Activated CD4-positive, alpha-beta memory T cell treated with anti-CD3 and anti-CD28 coated beads for 36 hours (primary cell): Measurements from ENCODE around the gene MED29. TPM values are rescaled to one million over a fixed set of nuclear protein-coding genes. Genes with fewer than 3 reads are reported as not detected.
A peak's percentile ranks its signal among the peaks of the same experiment; 100 is the strongest.

ENCODE experiments used
- CTCF ChIA-PET: fragments of 350-600 bp; sonication (Branson Sonifier 250); formaldehyde crosslinking; loops from one replicate; lab custom pipeline; 2021; ENCODE audit warnings: antibody characterized with exemption, inconsistent platforms; lab: Charles Lee
- POLR2A ChIA-PET: fragments of 350-600 bp; sonication (Branson Sonifier 250); formaldehyde crosslinking; loops from one replicate; lab custom pipeline; 2021; ENCODE audit warnings: antibody characterized with exemption; lab: Charles Lee
- DNase-seq: peaks from one replicate; pipeline ENCODE4 v3.0.0-alpha.2; 2020
- H3K27ac Mint-ChIP-seq: one replicate; pipeline ENCODE4 v1.8.0; 2021; ENCODE audit warnings: mixed read lengths
- H3K27me3 Mint-ChIP-seq: one replicate; pipeline ENCODE4 v1.8.0; 2021; ENCODE audit warnings: mixed read lengths
- H3K36me3 Mint-ChIP-seq: one replicate; pipeline ENCODE4 v1.8.0; 2021; ENCODE audit warnings: mixed read lengths
- H3K4me1 Mint-ChIP-seq: one replicate; pipeline ENCODE4 v1.8.0; 2021; ENCODE audit warnings: low read depth, mixed read lengths
- H3K4me3 Mint-ChIP-seq: one replicate; pipeline ENCODE4 v1.8.0; 2021; ENCODE audit warnings: mild to moderate bottlenecking, mixed read lengths
- H3K9me3 Mint-ChIP-seq: one replicate; pipeline ENCODE4 v1.8.0; 2021; ENCODE audit warnings: mixed read lengths
- intact Hi-C: fragments of 100-400 bp; cut with micrococcal nuclease; formaldehyde crosslinking; loops from one replicate; pipeline ENCODE4 v1.15.1; 2023
- total RNA-seq, 2 experiments: library from RNA; stranded (reverse); gene quantifications; one replicate each; pipeline ENCODE4 v1.2.3, GENCODE V29; 2021

The MED29 gene
- total RNA-seq, 2 experiments from 2014 or later = 22.2 to 26.9 TPM

DNA sequence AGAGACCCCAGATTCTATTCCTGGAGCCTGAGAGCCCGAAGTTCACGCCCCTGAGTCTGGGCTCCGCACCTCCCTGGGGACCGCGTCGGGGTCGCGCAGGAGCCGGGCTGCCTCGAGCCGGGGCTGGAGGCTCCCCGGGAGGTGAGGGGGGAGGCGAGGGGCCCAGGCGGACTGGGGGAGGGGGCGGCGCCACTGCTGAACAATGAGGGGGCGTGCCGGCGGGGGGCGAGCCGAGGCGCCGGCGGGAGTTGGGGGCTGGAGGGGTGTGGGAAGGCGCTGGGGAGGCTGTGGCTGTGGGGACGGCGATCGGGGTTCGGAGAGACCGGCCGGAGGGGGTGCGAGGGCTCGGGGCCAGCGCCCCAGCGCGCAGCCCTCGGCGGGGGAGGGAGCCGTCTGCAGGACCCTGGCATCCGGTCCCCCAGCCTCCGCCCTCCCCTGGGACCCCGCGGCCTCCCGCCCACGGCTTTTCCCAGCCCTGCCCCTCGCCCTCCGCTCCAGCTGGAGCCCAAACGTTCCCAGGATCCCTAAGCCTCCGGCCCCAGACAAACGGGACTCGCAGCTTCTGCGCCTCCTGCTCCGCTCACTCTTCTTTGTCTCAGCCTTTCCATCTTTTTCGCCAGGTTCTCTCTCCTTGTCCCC is 22.2 kb downstream of the MED29 start:
- H3K27ac Mint-ChIP-seq = peak overlapping the region; percentile 88
- ChIA-PET CTCF (interaction anchor here (0.6 to 1.7 kb wide), 2 partner anchors 16 to 117 kb away, joined by 3 to 7 read pairs; no protein-coding TSS in a partner anchor), POLR2A (interaction anchor here (0.6 to 1.6 kb wide), 4 partner anchors 12 to 78 kb away, joined by 3 to 7 read pairs (median 4); partner anchors contain the start of gene RPS16)
- peak; percentile 47 for DNase-seq
- H3K36me3 Mint-ChIP-seq = peaks cover 25% of the 10 kb centered on the region
- H3K9me3 Mint-ChIP-seq = no peaks in the 10 kb centered on the region
- intact Hi-C loops = loop anchor here (5.0 kb wide), 1 partner anchor 201 kb away; no protein-coding TSS in a partner anchor
- peaks cover 3% of the 10 kb centered on the region for H3K27me3 Mint-ChIP-seq
- H3K4me1 Mint-ChIP-seq = peaks cover 34% of the 10 kb centered on the region
- peak overlapping the region; percentile 84 for H3K4me3 Mint-ChIP-seq

DNA sequence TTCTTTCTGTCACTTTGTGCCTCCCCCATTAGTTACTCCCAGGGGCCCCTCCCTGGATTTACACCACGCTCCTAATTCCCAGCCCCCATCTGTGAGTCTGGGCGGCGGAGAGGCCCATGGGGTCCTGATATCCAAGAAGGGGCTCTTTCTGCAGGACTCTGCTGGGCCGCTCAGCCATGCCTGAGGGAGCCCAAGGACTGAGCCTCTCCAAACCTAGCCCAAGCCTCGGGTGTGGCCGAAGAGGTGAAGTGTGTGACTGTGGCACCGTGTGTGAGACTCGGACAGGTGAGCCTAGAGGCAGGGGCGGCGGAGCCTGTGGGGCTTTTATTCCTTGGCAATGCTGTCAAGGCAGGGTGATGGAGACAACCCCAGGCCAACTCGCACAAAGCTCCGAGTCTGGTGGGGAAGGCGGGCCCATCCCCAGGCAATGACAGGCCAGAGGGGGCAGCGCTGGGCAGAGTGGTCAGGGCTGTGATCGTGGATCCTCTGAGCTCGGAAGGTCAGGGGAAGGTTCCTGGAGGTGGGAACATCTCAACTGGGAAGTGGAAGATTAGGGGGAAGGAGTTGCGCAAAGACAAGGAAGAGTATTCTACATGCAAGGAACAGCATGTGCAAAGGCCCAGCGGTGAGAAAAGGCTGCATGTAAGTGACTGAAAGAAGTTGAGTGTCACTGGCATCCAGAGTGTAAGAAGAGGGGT is 22.9 kb downstream of the MED29 start:
- DNase-seq = no peak
- H3K9me3 Mint-ChIP-seq = no peaks in the 10 kb centered on the region
- peaks cover 20% of the 10 kb centered on the region for H3K36me3 Mint-ChIP-seq
- peak overlapping the region; percentile 84 for H3K4me3 Mint-ChIP-seq
- peaks cover 34% of the 10 kb centered on the region for H3K4me1 Mint-ChIP-seq
- H3K27me3 Mint-ChIP-seq = peaks cover 3% of the 10 kb centered on the region
- intact Hi-C loops = loop anchor here (5.0 kb wide), 1 partner anchor 202 kb away; no protein-coding TSS in a partner anchor
- peak overlapping the region; percentile 77 for H3K27ac Mint-ChIP-seq
- ChIA-PET POLR2A (interaction anchor here (0.6 to 1.6 kb wide), 4 partner anchors 12 to 79 kb away, joined by 3 to 7 read pairs (median 4); partner anchors contain the start of gene RPS16), CTCF (interaction anchor here (0.6 to 1.7 kb wide), 4 partner anchors 13 to 116 kb away, joined by 3 to 7 read pairs (median 3); partner anchors contain the start of gene RPS16)

GRCh38 chr19:39415111-39416046 is 24.2 kb downstream of the MED29 start:
- Mint-ChIP-seq H3K27me3 (peaks cover 3% of the 10 kb centered on the region), H3K9me3 (no peaks in the 10 kb centered on the region), H3K4me1 (peaks cover 30% of the 10 kb centered on the region), H3K36me3 (peaks cover 19% of the 10 kb centered on the region), H3K4me3 (no peak overlapping the region), H3K27ac (peak overlapping the region; percentile 23)
- ChIA-PET POLR2A (no interaction called here), CTCF (interaction anchor here (0.6 to 1.7 kb wide), 2 partner anchors 18 to 1671 kb away, joined by 4 to 7 read pairs; no protein-coding TSS in a partner anchor)
- intact Hi-C loops = no loop called here
- DNase-seq = no peak

GRCh38 chr19:39416152-39417120 is 25.3 kb downstream of the MED29 start:
- Mint-ChIP-seq H3K4me3 (no peak overlapping the region), H3K9me3 (no peaks in the 10 kb centered on the region), H3K27ac (no peak overlapping the region), H3K36me3 (peaks cover 21% of the 10 kb centered on the region), H3K4me1 (peaks cover 20% of the 10 kb centered on the region), H3K27me3 (peaks cover 3% of the 10 kb centered on the region)
- ChIA-PET POLR2A (no interaction called here), CTCF (no interaction called here)
- intact Hi-C loops = no loop called here
- no peak for DNase-seq

GRCh38 chr19:39417463-39418181 is 26.4 kb downstream of the MED29 start:
- peak overlapping the region; percentile 4 for H3K27ac Mint-ChIP-seq

DNA sequence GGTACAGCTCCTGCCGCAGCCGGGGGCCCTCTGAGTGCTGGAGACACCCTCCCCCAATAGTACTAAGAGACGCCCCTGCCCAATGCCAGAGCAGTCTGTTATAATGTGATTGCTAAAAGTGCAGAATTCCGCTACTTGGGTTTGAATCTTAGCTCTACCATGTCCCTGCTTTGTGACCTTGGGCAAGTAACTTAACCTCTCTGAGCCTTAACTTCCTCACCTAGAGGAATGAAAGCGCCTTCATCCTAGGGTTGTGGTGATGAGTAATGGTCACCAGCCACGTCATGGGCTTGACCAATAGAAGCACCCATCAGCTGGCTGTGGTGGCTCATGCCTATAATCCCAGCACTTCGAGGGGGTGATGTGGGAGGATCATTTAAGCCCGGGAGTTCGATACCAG is 27.8 kb downstream of the MED29 start:
- no peak overlapping the region for H3K27ac Mint-ChIP-seq
- H3K9me3 Mint-ChIP-seq = no peaks in the 10 kb centered on the region
- intact Hi-C loops = no loop called here
- DNase-seq = no peak
- peaks cover 13% of the 10 kb centered on the region for H3K4me1 Mint-ChIP-seq
- POLR2A ChIA-PET = interaction anchor here (1.3 kb wide), 1 partner anchor 17 kb away, joined by 3 read pairs; the partner anchor contains the start of gene RPS16
- peaks cover 19% of the 10 kb centered on the region for H3K36me3 Mint-ChIP-seq
- H3K27me3 Mint-ChIP-seq = no peaks in the 10 kb centered on the region
- H3K4me3 Mint-ChIP-seq = no peak overlapping the region
- CTCF ChIA-PET = no interaction called here

More at GRCh38 chr19:39417463-39418181, 26.4 kb downstream of the MED29 start:
- ChIA-PET CTCF (no interaction called here), POLR2A (no interaction called here)
- H3K27me3 Mint-ChIP-seq = no peaks in the 10 kb centered on the region
- H3K4me3 Mint-ChIP-seq = no peak overlapping the region
- no peaks in the 10 kb centered on the region for H3K9me3 Mint-ChIP-seq
- peaks cover 17% of the 10 kb centered on the region for H3K4me1 Mint-ChIP-seq
- DNase-seq = no peak
- peaks cover 19% of the 10 kb centered on the region for H3K36me3 Mint-ChIP-seq
- intact Hi-C loops = no loop called here

- H3K4me1 Mint-ChIP-seq = no peaks in the 10 kb centered on the region
- ChIA-PET POLR2A (interaction anchor here (1.3 to 1.4 kb wide), 2 partner anchors 15 to 24 kb away, joined by 4 to 5 read pairs; partner anchors contain the start of genes RPS16 and SUPT5H), CTCF (interaction anchor here (1.3 kb wide), 1 partner anchor 20 kb away, joined by 3 read pairs; no protein-coding TSS in a partner anchor)
- H3K36me3 Mint-ChIP-seq = peaks cover 19% of the 10 kb centered on the region
- intact Hi-C loops = no loop called here
- H3K4me3 Mint-ChIP-seq = no peak overlapping the region
- H3K27me3 Mint-ChIP-seq = no peaks in the 10 kb centered on the region
- H3K27ac Mint-ChIP-seq = no peak overlapping the region
- DNase-seq = no peak
- H3K9me3 Mint-ChIP-seq = no peaks in the 10 kb centered on the region
Measured at GRCh38 chr19:39420769-39421168, 29.6 kb downstream of the MED29 start.

- Mint-ChIP-seq H3K36me3 (peaks cover 19% of the 10 kb centered on the region), H3K27me3 (no peaks in the 10 kb centered on the region), H3K4me3 (no peak overlapping the region), H3K9me3 (no peaks in the 10 kb centered on the region), H3K4me1 (no peaks in the 10 kb centered on the region), H3K27ac (no peak overlapping the region)
- intact Hi-C loops = no loop called here
- ChIA-PET POLR2A (interaction anchor here (1.4 kb wide), 1 partner anchor 14 kb away, joined by 5 read pairs; the partner anchor contains the start of gene RPS16), CTCF (no interaction called here)
- no peak for DNase-seq
Measured at GRCh38 chr19:39422020-39422419, 30.8 kb downstream of the MED29 start.

GRCh38 chr19:39423258-39424086 is 32.3 kb downstream of the MED29 start:
- no peak for DNase-seq
- CTCF ChIA-PET = no interaction called here
- no peaks in the 10 kb centered on the region for H3K4me1 Mint-ChIP-seq
- H3K9me3 Mint-ChIP-seq = no peaks in the 10 kb centered on the region
- no peak overlapping the region for H3K27ac Mint-ChIP-seq
- H3K4me3 Mint-ChIP-seq = no peak overlapping the region
- POLR2A ChIA-PET = interaction anchor here (1.2 kb wide), 1 partner anchor 22 kb away, joined by 3 read pairs; no protein-coding TSS in a partner anchor
- intact Hi-C loops = no loop called here
- no peaks in the 10 kb centered on the region for H3K27me3 Mint-ChIP-seq
- H3K36me3 Mint-ChIP-seq = peaks cover 16% of the 10 kb centered on the region
